RWPE1 (cell line): ENCODE results near the gene STON2.

Experiments
- CTCF ChIA-PET: fragments of 350-600 bp; sonication (Branson Sonifier 250); formaldehyde crosslinking; extraction: SDS; loops from one replicate; lab custom pipeline; 2021; lab: Yijun Ruan, JAX
- POLR2A ChIA-PET: fragments of 400-600 bp; formaldehyde crosslinking; extraction: SDS; loops from one replicate; lab custom pipeline; 2020; ENCODE audit warnings: antibody characterized with exemption; ENCODE audit not compliant: low non-redundant PET; lab: Yijun Ruan, JAX
- DNase-seq: peaks from one replicate; pipeline ENCODE4 v3.0.0; 2012; ENCODE audit warnings: low spot score
- H3K27ac ChIP-seq: fragments of 450-650 bp; 2 replicates; pipeline ENCODE4 v1.5.1; 2017
- CTCF ChIP-seq: fragments of 450-650 bp; conservative IDR thresholded peaks from 2 replicates; pipeline ENCODE4 v1.5.1; 2017; ENCODE audit warnings: low read depth, mild to moderate bottlenecking

STON2 gene

DNA sequence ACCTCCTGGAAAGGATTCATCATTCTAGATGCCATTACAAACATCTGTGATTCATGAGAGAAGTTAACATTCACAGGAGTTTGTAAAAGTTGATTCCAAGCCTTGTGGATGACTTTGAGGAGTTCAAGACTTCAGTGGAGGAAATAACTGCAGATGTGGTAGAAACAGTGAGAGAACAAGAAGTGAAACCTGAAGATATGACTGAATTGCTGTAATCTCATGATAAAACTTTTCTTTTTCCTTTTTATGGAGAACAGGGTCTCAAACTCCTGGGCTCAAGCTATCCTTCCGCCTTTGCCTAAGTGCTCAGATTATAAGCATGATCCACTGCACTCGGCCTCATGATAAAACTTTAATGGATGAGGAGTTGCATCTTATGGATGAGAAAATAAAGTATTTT lies 114.9 kb downstream of the STON2 start:
- CTCF ChIA-PET, result no interaction called here
- POLR2A ChIA-PET, result no interaction called here
- H3K27ac ChIP-seq, result no peak overlapping the region
- TF ChIP-seq CTCF, result no peak
- DNase-seq, result no peak

DNA sequence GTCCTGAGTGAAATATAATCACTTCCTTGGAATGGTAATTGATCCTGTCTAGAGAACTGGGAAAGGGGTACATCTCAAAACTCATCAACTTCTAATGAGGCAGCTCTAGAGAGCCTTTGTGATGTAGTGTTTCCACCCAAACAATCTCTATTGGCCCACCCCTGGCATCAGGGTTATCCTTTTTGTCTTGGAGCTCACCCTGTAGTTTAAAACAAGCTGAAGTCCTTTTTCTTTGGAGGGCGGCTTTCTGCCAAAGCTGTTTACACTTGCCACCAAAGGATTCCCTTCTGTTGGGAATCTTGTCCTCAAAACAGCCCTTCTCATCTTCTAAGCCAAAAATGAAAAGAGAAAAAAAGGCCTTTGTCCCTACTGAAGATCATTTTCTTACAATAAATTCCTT lies 118.8 kb downstream of the STON2 start:
- no peak for TF ChIP-seq CTCF
- ChIA-PET CTCF (no interaction called here), POLR2A (no interaction called here)
- no peak overlapping the region for H3K27ac ChIP-seq
- no peak for DNase-seq

- CTCF ChIA-PET, result no interaction called here
- POLR2A ChIA-PET, result no interaction called here
- no peak for DNase-seq
- no peak for TF ChIP-seq CTCF
- H3K27ac ChIP-seq, result no peak overlapping the region
Measured at GRCh38 chr14:81280136-81280791, 119.9 kb downstream of the STON2 start.

DNA sequence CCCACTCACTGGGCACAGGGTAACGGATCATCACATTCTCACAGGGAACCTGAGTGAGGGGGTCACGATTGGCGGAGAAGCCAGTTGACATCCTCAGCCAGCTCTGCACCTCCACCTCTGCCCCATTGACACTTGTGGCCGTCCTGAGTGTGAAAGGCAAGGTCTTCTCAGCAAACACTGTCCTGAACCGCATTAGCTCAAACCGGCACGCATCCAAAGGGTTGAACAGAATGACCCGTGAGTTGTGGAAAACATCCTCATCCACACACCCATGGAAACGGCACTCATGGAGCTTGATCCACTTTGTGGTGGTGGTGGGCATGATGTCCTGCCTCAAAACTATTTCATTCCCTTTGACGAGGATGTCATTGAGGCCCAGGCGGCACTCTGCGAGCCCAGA lies 123.0 kb downstream of the STON2 start:
- no peak for TF ChIP-seq CTCF
- POLR2A ChIA-PET, result no interaction called here
- no peak for DNase-seq
- H3K27ac ChIP-seq, result peak overlapping the region; percentile 35
- CTCF ChIA-PET, result no interaction called here

DNA sequence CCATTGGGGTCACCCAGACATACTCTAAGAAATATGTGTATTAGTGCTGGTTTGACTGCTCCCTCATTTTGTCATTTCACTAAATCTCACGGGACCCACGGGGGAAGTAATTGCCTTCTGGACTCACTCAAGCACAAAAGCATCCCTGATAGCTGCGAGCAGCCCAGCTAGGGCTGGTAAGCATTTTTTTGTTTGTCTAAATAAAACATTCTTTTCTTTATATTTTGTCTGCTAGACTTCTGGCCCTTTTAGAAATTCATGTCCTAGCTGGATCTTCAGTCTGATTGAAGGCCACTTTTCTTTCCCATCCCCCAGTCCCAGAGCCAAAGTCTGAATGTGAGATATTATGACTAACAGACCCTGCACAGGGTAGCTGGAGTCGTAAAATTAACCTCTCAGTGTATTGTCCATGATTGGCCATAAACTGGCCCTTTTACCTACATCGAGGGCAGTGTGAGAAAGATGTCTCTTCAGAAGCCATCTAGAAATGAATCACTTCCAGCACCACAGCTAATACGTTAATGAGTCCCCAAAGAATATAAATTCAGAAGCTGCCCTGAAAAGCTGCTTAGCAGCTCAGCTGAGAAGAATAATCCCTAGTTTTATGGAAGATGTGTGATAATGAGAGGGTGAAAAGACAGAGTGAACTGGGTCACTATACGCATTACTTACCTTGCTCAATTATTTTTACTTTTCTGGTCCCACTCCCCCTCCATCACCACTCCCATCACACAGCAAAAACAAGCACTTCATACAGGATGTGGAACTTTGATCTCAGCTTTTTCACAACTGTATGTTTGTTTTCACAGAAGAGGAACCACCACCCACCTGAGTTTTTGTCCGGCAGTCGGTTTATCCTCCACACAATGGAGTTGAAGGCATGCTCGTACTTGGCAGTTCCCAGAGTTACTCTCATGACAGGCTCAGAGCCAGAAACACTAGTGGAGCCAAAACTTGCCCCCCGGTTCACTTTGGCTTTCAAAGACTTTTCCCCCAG lies 123.8 kb downstream of the STON2 start:
- TF ChIP-seq CTCF, result no peak
- peak overlapping the region; percentile 35 for H3K27ac ChIP-seq
- CTCF ChIA-PET, result interaction anchor here (1.2 kb wide), 1 partner anchor 91 kb away, joined by 3 read pairs; no protein-coding TSS in a partner anchor
- POLR2A ChIA-PET, result no interaction called here
- DNase-seq, result no peak

DNA sequence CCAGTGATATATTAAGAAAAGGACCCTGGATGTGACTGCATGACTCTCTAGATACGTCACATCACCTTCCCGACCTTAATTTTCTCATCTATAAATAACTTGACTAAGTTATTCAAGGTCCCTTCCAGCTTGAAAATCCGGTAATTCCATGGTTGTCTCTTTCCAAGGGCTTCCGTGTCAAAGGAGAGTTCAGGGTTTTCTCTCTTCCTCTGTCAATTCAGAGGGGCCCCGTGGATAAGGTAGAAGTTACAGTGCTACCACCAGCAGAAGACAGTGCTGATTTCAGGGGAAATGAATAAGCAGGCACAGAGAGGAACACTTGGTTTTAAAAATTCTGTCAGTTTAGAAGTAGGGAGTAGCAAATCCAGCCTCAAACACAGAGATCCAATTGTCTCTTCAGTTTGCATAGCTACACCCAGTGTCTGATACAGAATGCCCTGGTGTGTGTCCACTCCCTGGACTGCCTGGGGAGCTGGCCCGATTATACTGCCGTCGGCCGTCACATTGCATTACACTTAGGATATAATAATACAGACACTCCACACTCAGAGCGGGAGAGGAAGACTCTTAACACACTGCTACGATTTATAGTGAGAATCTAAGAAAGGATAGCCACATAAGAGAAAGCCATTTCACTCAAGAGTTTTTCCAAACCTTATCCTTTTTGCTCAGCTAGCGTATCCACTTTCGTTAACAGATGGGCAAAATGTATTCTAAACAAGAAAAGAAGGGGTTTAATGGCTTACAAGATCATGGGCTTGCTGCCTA lies 124.6 kb downstream of the STON2 start:
- CTCF ChIA-PET, result interaction anchor here (1.2 kb wide), 1 partner anchor 92 kb away, joined by 3 read pairs; no protein-coding TSS in a partner anchor
- no peak overlapping the region for H3K27ac ChIP-seq
- POLR2A ChIA-PET, result no interaction called here
- no peak for TF ChIP-seq CTCF
- no peak for DNase-seq
